Measurements from ENCODE around the gene KCNIP3.
"Not testable (repeated sequence)": the region's sequence is repeated elsewhere in the genome, so short reads cannot be mapped to it uniquely, and the experiment has no call there.

KCNIP3 gene

GRCh38 chr2:95414015-95414594 is 117.0 kb downstream of the KCNIP3 start:
- H3K36me3 Mint-ChIP-seq = peaks cover 43% of the 10 kb centered on the region
- H3K4me1 Mint-ChIP-seq, H3K9me3 Mint-ChIP-seq, H3K27ac Mint-ChIP-seq, H3K4me3 Mint-ChIP-seq, H3K27me3 Mint-ChIP-seq: not testable (repeated sequence)
- peak; percentile 79 for ATAC-seq

- H3K27ac Mint-ChIP-seq, H3K4me3 Mint-ChIP-seq, H3K27me3 Mint-ChIP-seq, H3K9me3 Mint-ChIP-seq, ATAC-seq, H3K4me1 Mint-ChIP-seq: not testable (repeated sequence)
- H3K36me3 Mint-ChIP-seq = peaks cover 36% of the 10 kb centered on the region
These were observed 118.0 kb downstream of the KCNIP3 start for GRCh38 chr2:95415138-95415537.

GRCh38 chr2:95415561-95415960 is 118.4 kb downstream of the KCNIP3 start:
- not testable (repeated sequence) for H3K9me3 Mint-ChIP-seq, ATAC-seq, H3K4me1 Mint-ChIP-seq, H3K4me3 Mint-ChIP-seq, H3K27me3 Mint-ChIP-seq, H3K27ac Mint-ChIP-seq
- H3K36me3 Mint-ChIP-seq = peaks cover 32% of the 10 kb centered on the region

GRCh38 chr2:95427196-95427867 is 130.2 kb downstream of the KCNIP3 start:
- H3K4me3 Mint-ChIP-seq = not testable (repeated sequence)

GRCh38 chr2:95429748-95430467 is 132.8 kb downstream of the KCNIP3 start:
- not testable (repeated sequence) for ATAC-seq, H3K4me1 Mint-ChIP-seq, H3K27ac Mint-ChIP-seq, H3K4me3 Mint-ChIP-seq, H3K36me3 Mint-ChIP-seq, H3K9me3 Mint-ChIP-seq, H3K27me3 Mint-ChIP-seq

More at GRCh38 chr2:95427196-95427867, 130.2 kb downstream of the KCNIP3 start:
- H3K36me3 Mint-ChIP-seq, H3K27ac Mint-ChIP-seq, ATAC-seq, H3K9me3 Mint-ChIP-seq, H3K4me1 Mint-ChIP-seq, H3K27me3 Mint-ChIP-seq: not testable (repeated sequence)

- ATAC-seq, H3K27ac Mint-ChIP-seq, H3K27me3 Mint-ChIP-seq, H3K4me3 Mint-ChIP-seq, H3K36me3 Mint-ChIP-seq, H3K4me1 Mint-ChIP-seq, H3K9me3 Mint-ChIP-seq: not testable (repeated sequence)
These were observed 136.2 kb downstream of the KCNIP3 start for GRCh38 chr2:95433373-95433772.

- H3K4me3 Mint-ChIP-seq, H3K9me3 Mint-ChIP-seq, H3K27ac Mint-ChIP-seq, ATAC-seq, H3K36me3 Mint-ChIP-seq, H3K4me1 Mint-ChIP-seq, H3K27me3 Mint-ChIP-seq: not testable (repeated sequence)
These were observed 136.8 kb downstream of the KCNIP3 start for GRCh38 chr2:95433973-95434372.

GRCh38 chr2:95434507-95435076 is 137.4 kb downstream of the KCNIP3 start:
- not testable (repeated sequence) for H3K4me3 Mint-ChIP-seq, ATAC-seq, H3K4me1 Mint-ChIP-seq

GRCh38 chr2:95435162-95435871 is 138.2 kb downstream of the KCNIP3 start:
- not testable (repeated sequence) for H3K27ac Mint-ChIP-seq, H3K4me1 Mint-ChIP-seq, H3K27me3 Mint-ChIP-seq, ATAC-seq, H3K4me3 Mint-ChIP-seq, H3K9me3 Mint-ChIP-seq, H3K36me3 Mint-ChIP-seq

More at GRCh38 chr2:95434507-95435076, 137.4 kb downstream of the KCNIP3 start:
- H3K27me3 Mint-ChIP-seq, H3K27ac Mint-ChIP-seq, H3K36me3 Mint-ChIP-seq, H3K9me3 Mint-ChIP-seq: not testable (repeated sequence)
